Activated T-helper 1 cell treated with Interleukin-2 at 50 U/mL for 16 hours (primary cell): Measurements from ENCODE around the gene REEP1.

Experiments used
- DNase-seq: peaks from one replicate; pipeline ENCODE4 v3.0.0-alpha.2; 2020; ENCODE audit warnings: low read depth

REEP1 gene, protein sequence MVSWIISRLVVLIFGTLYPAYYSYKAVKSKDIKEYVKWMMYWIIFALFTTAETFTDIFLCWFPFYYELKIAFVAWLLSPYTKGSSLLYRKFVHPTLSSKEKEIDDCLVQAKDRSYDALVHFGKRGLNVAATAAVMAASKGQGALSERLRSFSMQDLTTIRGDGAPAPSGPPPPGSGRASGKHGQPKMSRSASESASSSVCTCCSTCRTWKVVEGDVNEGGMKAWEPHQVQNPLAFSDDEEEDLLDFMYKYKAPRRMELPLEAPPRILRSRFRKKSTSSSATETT

DNA sequence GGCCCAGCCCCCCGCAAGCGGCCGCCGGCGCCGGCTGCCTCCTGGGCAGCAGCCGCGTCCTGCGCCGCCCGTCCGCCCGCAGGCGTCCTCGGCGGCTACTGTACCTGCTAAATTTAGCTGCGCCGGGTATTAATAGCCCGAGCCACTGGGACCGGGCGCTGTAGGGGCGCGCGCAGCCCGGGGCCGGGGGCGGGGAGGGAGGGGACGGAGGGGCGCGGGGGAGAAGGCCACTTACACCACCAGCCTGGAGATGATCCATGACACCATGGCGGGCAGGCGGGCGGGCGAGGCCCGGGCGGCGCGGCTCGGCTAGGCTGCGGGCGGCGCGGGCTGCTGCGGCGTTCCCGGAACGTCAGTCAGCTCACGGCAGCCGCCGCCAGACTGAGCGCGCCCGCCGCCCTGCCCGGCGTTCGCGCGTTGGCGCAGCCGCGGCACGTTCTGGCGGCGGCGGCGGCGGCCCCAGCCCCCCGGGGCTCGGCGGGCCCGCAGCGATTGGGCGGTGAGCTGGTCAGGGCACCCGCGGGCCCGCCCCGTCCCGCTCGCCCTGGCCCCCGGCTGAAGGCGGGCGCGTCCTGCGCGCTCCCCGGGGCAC is at the start of gene REEP1:
Gene REEP1 (minus strand): TSS at position 383 of the 592 bp plus-strand sequence. CDS start 116 bp downstream, at position 267.
- DNase-seq = no peak

DNA sequence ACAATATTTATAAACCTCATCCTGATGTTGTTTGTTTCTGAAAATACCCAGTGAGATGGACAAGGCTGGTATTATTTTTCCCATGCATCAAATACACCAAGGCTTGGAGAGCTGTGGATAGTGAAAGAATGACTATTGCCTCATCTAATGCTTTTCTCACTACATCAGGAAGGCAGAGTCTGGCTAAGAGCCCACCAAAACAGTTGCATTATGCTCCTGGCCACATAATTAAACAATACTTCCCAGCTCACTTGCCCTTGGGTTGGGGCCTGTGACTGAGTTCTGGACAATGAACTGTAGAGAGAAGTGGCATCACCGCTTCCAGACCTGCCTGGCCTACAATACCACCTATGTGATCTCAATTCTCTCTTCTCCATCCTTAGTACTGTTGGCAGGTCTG is 46.4 kb upstream of the REEP1 start:
- no peak for DNase-seq

DNA sequence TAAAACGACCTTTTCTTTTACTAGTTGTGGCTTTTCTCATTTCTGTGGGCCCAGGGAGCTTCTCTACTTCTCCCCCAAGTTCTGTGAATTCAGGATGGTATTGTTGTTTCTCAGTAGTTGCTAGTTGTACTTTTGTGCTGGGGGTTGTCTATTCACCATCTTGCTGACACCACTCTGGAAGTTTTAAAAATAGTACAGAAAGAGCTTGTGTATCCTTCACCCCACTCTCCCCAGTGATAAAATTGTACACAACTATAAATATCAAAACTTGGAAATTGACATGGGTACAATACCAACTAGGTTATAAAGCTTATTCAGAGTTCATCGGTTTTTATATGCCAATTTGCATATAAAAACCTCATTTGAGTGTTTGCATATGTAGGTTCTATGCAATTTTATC is 45.3 kb upstream of the REEP1 start:
- no peak for DNase-seq

DNA sequence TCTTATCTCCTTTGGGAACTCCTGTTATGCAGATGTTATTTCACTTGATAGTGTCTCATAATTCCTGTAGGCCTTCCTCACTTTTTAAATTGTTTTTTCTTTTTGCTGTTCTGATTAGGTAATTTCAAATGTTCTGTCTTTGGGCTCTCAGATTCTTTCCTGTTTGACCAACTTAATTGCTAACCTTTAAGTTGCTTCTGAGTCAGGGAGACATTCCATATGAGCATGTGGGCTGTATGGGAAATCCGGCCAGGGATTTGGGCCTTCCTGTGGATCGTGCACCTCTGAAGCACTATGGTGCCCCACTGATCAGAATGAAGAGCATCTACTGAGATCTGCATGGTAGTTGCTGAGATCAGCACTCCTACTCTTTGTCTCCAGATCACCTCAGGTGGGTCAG is 44.7 kb upstream of the REEP1 start:
- no peak for DNase-seq

GRCh38 chr2:86378469-86378868 is 41.0 kb upstream of the REEP1 start:
- DNase-seq = no peak

DNA sequence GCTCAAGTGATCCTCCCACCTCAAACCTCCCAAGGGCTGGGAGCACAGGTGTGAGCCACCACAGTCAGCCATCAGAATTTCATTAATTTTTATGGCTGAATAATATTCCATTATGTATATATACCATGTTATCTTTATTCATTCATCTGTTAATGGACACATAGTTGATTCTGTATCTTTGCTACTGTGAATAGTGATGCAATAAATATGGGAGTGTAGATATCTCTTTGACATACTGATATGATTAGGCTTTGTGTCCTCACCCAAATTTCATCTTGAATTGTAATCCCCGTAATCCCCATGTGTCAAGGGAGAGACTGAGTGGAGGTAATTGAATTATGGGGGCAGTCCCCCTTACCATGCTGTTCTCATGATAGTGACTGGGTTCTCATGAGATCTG is 38.2 kb upstream of the REEP1 start:
- DNase-seq = no peak

DNA sequence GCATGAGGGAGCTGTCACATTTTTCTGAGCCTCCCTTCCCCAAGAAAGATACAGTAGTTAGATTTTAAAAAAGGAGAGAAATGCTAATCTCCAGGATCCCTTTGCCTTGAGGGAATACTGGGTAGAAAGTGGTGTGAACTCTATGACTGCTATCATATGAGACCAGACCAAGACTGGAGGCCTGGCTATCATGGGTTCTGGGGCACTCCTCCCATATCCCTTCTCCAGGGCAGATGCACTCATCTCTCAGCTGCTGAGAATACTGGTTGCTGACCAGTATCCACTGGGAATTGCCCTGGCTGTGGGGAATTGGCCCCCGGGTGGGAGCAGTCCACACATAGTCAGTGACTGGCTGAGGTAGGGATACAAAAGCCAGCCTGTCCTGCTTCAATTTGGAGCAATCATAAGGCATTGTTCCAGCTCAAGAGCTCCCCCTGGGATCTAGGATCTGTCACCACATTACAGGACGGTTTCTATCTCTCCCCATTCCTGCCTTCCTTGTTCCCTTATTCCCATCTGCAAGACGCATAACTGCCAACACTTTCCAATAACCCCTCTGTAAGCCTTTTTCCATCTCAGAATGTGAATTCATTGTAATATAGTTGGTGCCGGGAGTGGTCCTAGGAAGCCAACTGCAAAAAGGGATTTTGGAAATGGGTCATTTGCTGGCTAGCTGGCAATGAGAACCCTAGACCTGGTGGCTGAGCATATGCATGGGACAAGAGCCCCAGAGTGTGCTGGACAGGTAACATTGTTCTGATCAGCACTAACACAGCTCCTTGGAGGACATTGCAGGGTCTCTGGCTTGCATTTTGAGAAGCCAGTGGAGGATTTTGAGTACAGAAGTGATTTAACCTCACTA is 35.4 kb upstream of the REEP1 start:
- DNase-seq = no peak

DNA sequence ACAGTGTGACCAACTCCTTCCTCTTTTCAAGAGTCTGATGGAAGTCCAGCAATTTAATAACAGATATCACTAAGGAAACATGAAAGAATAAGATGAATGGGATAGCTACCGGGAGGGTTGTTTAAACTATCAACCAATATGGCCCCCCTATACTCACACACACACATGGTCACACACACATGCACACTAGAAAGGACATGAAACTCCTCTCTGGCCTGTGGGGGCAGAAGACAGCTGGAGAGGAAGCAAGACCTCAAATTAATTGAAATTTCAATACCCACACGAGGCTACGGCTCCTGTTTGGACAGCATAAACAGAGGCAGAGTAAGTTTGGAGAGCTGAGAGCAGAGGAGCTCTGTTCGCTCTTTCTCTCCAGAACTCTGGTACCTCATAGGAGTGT is 34.7 kb upstream of the REEP1 start:
- no peak for DNase-seq

DNA sequence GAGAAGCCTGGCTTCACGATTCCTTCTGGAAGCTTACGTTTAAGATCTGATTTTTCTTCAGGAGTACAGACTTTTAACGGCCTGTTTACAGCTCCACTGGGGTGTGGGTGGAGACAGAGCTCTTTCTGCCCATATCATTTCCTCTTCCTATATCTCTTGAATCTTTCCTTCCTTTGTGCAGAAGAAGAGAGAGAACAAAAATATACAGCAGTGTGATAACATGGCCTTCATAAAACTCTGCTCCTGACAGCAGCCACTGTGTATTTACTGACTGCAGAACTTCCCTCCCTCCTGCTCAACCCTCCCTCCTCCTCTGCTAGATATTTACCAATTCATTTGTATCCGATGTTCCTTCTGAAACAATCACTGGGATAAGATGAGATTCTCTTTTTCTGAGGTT is 34.1 kb upstream of the REEP1 start:
- DNase-seq = no peak

DNA sequence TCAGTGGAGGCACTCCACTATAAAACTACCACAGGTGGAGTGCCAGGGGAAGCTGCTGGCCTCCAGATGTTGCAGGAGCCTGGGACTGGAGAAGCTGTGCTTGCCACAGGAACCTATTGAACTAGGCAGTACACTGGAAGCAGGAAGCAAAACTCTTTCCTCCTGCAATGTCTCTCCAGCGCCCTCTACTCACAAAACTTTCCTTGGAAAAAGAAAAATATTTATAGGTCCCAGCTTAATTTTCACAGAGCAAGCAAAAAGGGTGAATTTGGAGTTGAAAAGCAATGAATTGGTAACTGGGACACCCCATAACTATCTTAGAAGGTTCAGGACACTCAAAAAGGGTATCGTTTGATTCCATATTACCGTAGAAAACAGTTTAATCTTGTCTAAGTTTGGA is 33.2 kb upstream of the REEP1 start:
- DNase-seq = no peak

DNA sequence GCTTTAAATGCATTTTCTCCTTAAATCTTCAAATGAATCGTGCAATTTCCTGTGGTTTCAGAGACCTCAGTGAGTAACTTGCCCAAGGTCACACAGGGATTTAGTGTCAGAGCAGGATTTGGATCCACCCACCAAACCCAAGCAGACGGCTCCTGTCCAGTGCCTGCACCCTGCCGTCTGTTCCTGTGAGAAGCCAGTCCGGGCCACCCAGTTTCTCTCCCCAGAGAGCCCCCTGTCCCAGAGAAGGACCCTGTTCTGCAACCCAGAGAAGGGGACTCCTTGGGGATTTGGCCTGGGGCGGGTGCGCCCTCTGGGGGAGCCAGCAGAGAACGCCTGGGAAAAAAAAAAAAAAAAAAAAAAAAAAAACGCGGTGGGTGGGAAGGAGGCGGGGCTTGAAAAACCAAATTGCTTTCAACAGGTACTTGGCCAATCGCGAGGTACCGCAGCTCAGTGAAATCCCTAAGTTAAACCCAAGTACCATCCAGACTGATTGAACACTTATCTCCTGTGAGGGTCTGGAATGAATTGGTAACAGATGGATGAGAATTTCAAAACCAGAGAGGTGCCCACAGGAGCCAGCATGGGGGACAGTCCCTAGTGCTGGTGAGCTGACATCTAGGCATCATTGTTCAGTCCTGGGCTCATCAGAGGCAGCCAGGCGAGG is 30.9 kb upstream of the REEP1 start:
- DNase-seq = peak; percentile 15

DNA sequence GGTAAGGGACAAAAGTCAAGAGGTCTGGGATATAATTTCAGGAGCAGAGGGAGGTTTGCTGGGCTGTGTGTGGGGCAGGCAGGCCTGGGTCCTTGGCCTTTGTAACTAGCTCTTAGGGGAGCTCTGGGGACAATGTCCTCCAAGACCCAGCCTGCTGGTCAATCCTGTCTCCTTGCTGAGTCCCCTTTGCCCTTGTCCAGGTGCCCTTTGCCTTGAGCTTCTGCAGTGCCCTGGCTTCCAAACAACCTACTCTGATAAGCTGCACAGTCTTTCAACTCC is 30.0 kb upstream of the REEP1 start:
- DNase-seq = no peak

GRCh38 chr2:86366651-86367498 is 29.4 kb upstream of the REEP1 start:
- DNase-seq = no peak

DNA sequence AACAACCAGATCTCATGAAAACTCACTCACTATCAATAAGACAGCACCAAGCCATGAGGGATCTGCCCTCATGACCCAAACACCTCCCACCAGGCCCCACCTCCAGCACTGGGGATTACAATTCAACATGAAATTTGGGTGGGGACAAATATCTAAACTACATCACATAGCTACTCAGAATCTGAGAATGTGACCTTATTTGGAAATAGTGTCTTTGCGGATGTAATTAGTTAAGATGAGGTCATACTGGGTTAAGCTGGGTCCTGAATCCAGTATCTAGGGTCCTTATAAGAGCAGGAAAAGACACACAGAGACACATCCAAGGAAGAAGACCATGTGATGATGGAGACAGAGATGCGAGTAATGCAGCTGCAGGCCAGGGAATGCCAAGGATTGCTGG is 27.5 kb upstream of the REEP1 start:
- DNase-seq = no peak

- DNase-seq = no peak
Observed at GRCh38 chr2:86360776-86361175, 23.4 kb upstream of the REEP1 start.

GRCh38 chr2:86358957-86359356 is 21.5 kb upstream of the REEP1 start:
- no peak for DNase-seq

- DNase-seq = no peak
Observed at GRCh38 chr2:86357392-86357963, 20.1 kb upstream of the REEP1 start.

DNA sequence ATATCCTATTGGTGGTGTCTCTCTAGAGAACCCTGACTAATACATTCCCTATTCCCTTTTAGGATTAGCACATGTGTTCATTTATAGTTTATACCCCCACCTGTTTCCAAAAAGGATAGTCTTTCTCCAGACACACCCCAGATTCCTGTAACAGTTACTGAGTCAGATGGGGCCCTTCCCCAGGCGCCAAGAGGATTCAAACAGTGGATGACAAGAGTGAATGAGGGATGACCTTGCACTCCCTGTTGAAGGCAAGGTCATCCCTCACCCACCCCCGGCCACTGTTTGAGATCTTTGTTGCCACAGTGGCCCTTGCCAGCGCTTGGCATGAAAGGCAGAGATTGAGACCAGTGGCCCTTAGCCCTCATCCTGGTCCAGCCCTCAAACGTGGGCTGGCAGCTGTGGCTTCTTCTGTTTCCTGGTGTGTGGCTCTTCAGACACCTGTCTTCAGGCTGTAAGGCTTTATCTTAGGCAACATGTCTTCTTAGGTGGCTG is 15.3 kb upstream of the REEP1 start:
- no peak for DNase-seq

DNA sequence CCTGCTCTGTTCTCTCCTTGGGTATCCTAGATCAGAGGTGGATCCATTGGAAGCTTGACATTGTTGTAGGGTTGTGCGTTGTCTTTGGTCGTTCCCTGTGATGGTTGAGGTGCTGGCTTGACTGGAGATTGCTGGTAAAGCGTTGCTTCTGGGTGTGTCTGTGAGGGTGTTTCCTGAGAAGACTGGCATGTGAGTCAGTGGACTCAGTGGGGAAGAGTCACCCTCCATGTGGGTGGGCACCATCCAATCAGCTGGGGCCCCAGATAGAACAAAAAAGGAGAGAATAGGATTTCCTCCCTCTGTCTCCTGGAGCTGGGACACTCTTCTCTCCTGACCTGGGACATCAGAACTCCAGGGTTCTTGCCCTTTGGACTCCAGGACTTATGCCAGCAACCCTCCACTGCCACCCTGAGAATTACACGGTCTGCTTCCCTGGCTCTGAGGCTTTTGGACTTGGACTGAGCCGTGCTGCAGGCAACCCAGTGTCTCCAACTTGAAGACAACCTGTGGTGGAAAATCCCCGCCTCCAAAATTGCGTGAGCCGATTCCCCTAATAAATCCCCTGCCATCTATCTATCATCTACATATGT is 14.8 kb upstream of the REEP1 start:
- no peak for DNase-seq

DNA sequence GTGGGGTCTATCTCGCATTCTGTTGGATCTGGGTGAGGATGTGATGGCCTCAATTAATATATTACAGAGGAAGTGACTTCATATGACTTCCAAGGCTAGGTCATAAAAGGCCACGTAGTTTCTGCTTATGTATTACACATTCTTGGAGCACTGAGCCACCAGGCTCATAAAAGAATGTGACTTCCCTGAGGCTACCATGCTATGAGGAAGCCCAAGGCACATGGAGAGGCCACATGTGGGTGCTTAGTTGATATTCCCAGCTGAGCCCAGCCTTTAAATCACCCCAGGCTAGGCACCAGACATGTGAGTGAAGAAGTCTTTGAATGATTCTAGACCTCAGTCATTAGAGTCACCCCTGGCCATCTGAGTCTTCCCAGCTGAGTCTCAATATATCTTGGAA is 13.3 kb upstream of the REEP1 start:
- DNase-seq = no peak

DNA sequence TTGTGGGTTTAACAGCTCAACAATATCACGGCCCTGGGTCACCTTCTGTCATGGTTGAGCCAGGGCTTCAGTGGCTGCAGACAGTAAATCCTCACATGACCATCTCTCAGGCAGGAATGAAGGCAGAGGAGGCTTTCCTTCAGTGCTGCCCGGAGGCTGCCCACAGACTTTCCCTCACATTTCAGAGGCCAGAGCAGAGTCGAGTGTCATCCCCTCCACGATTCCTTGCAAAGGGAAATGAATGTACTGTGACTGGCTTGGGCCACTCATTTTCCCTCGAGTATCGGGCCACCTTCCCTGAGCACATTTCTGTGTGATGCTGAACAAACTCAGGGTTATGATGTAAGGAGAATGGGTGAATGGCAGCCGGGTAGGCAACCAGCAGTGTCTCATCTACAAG is 10.0 kb upstream of the REEP1 start:
- no peak for DNase-seq
